Testis (tissue), 2 donors: Measurements from ENCODE around the gene CHMP1A.

Experiments
- CTCF ChIP-seq, 3 experiments: fragments of 450-650 bp in 2 of 3; fragments of 200-600 bp in 1 of 3; sonication (generic) in 1 of 3; IDR thresholded peaks; one replicate each; pipeline ENCODE4 v1.5.1; 2016 to 2019; ENCODE audit warnings: antibody characterized with exemption in 3 of 3, mild to moderate bottlenecking in 2 of 3, moderate library complexity in 1 of 3
- POLR2A ChIP-seq: fragments of 450-650 bp; IDR thresholded peaks from one replicate; pipeline ENCODE4 v1.6.1; 2017; ENCODE audit warnings: antibody characterized with exemption, mild to moderate bottlenecking, moderate library complexity

GRCh38 chr16:89623511-89624261, 33.8 kb downstream of the CHMP1A start:
- TF ChIP-seq CTCF (IDR thresholded peaks at IDR 0.05) = no peak
- no peak for TF ChIP-seq POLR2A
